ENCODE measurements around the gene GPC5. TPM values are rescaled to one million over a fixed set of nuclear protein-coding genes. Genes with fewer than 3 reads are reported as not detected.

GPC5 gene
- total and polyA plus RNA-seq, 10 donors: 0.04 to 0.83 (median 0.26) TPM; not detected in 3

- WGBS, 5 donors: 46 to 64% (median 61%) methylated on average over 1 of the region's 1 CpG
- H3K4me1 ChIP-seq: no peaks in the 10 kb centered on the region
- no peaks in the 10 kb centered on the region for H3K36me3 ChIP-seq
- DNase-seq: no peak
- intact Hi-C loops (cut with DNase I; ENCODE audit: low total_unique reads): no loop called here
- TF ChIP-seq CTCF (IDR thresholded peaks at IDR 0.05 in 8 of 11, conservative IDR thresholded peaks at IDR 0.05 in 3 of 11) (no peak), POLR2A (IDR thresholded peaks at IDR 0.05) (no peak), POLR2AphosphoS5 (IDR thresholded peaks at IDR 0.05) (no peak)
- H3K27me3 ChIP-seq (replicated peaks in 1 of 7): no peaks in the 10 kb centered on the region
- H3K4me3 ChIP-seq: no peak overlapping the region
- H3K27ac ChIP-seq: no peak overlapping the region
- H3K9me3 ChIP-seq: peaks cover 0 to 3% (median 0%) of the 10 kb centered on the region in 8 donors
Measured at GRCh38 chr13:92150606-92151005, 752.2 kb downstream of the GPC5 start.

DNA sequence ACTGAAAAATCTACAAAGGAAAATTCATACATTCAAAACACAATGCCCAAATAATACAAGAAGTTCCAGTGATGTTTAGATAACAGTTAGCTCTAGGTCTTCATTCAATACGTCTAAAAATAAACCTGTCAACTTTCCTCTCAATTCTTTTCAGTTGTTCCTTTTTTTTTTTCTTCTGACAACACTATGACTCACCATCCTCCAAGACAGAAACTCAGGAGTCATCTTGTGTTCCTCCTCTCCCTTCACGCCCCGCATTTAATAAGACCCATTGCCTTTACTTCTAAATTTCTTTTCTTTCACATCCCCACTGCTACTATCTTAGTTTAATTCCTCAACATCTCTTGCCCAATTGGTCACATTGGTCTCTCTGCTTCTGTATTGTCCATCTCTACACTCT is 759.9 kb downstream of the GPC5 start:
- peaks cover 0 to 5% (median 0%) of the 10 kb centered on the region in 8 donors for H3K9me3 ChIP-seq
- H3K4me1 ChIP-seq: no peaks in the 10 kb centered on the region
- H3K4me3 ChIP-seq: no peak overlapping the region
- TF ChIP-seq POLR2A (IDR thresholded peaks at IDR 0.05): no peak
- TF ChIP-seq POLR2AphosphoS5 (IDR thresholded peaks at IDR 0.05): no peak
- WGBS, 5 donors: 27 to 61% (median 36%) methylated on average over 3 of the region's 3 CpGs
- H3K36me3 ChIP-seq: no peaks in the 10 kb centered on the region
- DNase-seq: no peak
- H3K27me3 ChIP-seq (replicated peaks in 1 of 7): no peaks in the 10 kb centered on the region
- intact Hi-C loops (cut with DNase I; ENCODE audit: low total_unique reads): no loop called here
- no peak overlapping the region for H3K27ac ChIP-seq

DNA sequence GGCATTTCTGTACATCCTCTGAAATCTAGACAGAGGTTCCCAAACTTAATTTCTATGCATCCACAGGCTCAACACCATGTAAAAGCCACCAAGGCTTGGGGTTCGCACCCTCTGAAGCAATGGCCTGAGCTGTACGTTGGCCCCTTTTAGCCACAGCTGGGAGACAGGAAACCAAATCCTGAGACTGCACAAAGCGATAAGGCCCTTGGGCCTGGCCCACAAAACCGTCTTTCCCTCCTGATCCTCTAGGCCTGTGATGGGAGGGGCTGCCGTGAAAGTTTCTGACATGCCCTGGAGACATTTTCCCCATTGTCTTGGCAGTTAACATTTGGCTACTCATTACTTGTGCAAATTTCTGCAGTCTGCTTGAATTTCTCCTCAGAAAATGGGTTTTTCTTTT is 766.4 kb downstream of the GPC5 start:
- no peaks in the 10 kb centered on the region for H3K36me3 ChIP-seq
- DNase-seq: no peak
- H3K4me3 ChIP-seq: no peak overlapping the region
- H3K4me1 ChIP-seq: no peaks in the 10 kb centered on the region
- WGBS, 5 donors: 63 to 80% (median 75%) methylated on average over 5 of the region's 5 CpGs
- H3K27me3 ChIP-seq (replicated peaks in 1 of 7): no peaks in the 10 kb centered on the region
- intact Hi-C loops (cut with DNase I; ENCODE audit: low total_unique reads): no loop called here
- H3K9me3 ChIP-seq: no peaks in the 10 kb centered on the region
- TF ChIP-seq POLR2A (IDR thresholded peaks at IDR 0.05) (no peak), POLR2AphosphoS5 (IDR thresholded peaks at IDR 0.05) (no peak), CTCF (IDR thresholded peaks at IDR 0.05 in 8 of 11, conservative IDR thresholded peaks at IDR 0.05 in 3 of 11) (no peak)
- no peak overlapping the region for H3K27ac ChIP-seq

DNA sequence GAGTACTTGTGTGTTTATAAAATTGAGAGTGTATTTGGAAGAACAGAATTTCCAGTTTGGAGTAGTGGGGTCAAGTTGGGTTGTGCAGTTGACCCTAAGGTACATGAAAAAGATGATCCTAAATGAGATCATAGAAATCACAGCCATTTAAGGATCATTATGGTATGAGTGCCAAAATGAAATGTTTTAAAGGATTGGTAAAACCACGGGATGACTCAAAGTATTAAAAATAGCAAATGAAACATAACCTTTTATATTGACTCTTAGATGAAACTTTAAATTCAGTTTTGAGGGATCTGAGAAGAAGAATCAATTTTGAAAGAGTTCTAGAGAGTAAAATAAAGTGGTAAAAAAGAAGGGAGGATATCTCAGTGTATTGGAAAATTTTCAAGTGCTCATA is 773.8 kb downstream of the GPC5 start:
- Histone ChIP-seq H3K4me1 (peaks cover 0 to 4% (median 0%) of the 10 kb centered on the region in 6 donors), H3K9me3 (no peaks in the 10 kb centered on the region), H3K36me3 (no peaks in the 10 kb centered on the region), H3K27me3 (replicated peaks in 1 of 7) (no peaks in the 10 kb centered on the region), H3K4me3 (no peak overlapping the region), H3K27ac (no peak overlapping the region)
- no peak for DNase-seq
- intact Hi-C loops (cut with DNase I; ENCODE audit: low total_unique reads): no loop called here
- WGBS, 5 donors: 72 to 93% (median 80%) methylated on average over 1 of the region's 1 CpG
- TF ChIP-seq POLR2AphosphoS5 (IDR thresholded peaks at IDR 0.05) (no peak), POLR2A (IDR thresholded peaks at IDR 0.05) (no peak), CTCF (IDR thresholded peaks at IDR 0.05 in 8 of 11, conservative IDR thresholded peaks at IDR 0.05 in 3 of 11) (no peak)

DNA sequence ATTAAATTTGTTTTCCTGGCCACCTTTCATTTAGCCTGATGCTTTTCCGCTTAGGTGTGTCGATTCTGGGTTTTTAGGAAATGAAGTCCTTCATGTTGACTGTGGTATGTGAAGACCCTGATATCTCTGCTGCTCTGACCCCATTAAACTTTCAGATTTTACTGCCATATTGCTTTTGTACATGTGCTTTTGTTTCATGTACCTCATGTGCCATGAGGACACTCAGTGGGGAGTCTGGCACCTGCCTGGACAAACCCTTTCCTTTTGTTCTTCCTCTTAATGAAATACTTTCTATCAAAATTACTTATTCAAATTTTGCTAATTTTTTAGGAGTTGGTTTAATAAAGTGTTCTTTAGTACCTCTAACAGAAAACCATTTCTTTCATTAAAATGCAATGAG is 774.8 kb downstream of the GPC5 start:
- Histone ChIP-seq H3K27ac (no peak overlapping the region), H3K4me1 (peaks cover 0 to 4% (median 0%) of the 10 kb centered on the region in 6 donors), H3K9me3 (no peaks in the 10 kb centered on the region), H3K27me3 (replicated peaks in 1 of 7) (no peaks in the 10 kb centered on the region), H3K4me3 (no peak overlapping the region), H3K36me3 (no peaks in the 10 kb centered on the region)
- DNase-seq: no peak
- 90 to 100% (median 96%) methylated on average over 2 of the region's 2 CpGs for whole genome bisulfite sequencing, 5 donors
- intact Hi-C loops (cut with DNase I; ENCODE audit: low total_unique reads): no loop called here
- TF ChIP-seq POLR2A (IDR thresholded peaks at IDR 0.05) (no peak), POLR2AphosphoS5 (IDR thresholded peaks at IDR 0.05) (no peak), CTCF (IDR thresholded peaks at IDR 0.05 in 8 of 11, conservative IDR thresholded peaks at IDR 0.05 in 3 of 11) (no peak)

Data from spleen (tissue), 11 donors.